ENCODE results near the gene WDR81. TPM values are rescaled to one million over a fixed set of nuclear protein-coding genes. Genes with fewer than 3 reads are reported as not detected.

Gene WDR81
- total and polyA plus RNA-seq, 4 donors = 3.0 to 27.3 (median 14.6) TPM

DNA sequence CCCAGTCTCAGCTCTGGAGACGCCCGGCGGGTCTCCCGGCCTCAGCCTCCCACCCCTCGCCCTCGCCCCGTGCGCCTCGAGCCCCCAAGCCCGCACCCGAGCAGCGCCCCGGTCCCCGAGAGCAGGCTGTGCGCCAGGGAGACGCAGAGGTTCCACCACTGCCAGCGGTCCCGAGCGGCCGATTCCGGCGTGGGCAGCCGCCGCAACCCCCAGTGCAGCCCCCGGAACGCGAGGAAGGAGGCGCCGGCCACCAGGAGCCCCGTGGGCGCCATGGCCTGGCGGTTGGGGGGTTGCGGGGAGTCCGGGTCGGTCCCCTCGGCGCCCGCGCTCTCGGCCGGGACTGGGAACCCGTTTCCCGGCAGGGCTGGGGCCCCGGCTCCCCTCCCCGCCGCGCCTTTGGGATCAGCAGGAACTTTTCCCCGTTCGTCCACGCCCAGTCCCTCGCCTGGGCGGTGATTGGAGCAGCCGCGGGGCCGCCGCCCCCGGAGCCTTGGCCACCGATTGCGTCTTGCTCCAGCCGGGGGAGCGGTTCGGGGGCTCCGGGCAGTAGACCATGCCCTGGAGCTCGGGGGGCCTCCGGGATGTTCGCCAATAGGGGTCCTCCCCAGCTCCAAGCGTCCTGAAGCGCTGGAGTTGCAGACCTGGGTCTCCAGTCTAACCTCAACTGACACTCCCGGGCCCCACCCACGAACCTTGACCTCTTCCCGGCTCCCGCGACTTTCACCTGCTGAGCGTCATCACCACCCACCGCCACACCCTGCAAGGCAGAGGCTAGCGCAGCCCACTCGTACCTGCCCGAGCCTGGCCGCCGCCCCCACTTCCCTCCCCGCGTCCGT, 14.3 kb upstream of the WDR81 start, which contains the start of gene TLCD2:
Gene TLCD2 (minus strand): TSS at position 407 of the 836 bp plus-strand sequence. CDS start 135 bp downstream, at position 272.
- DNase-seq = peak; percentile 85 to 93
- ATAC-seq (ENCODE audit: low FRiP score) = peak; percentile 52
- H3K4me1 ChIP-seq (ENCODE audit: control insufficient read depth in 1 of 2, insufficient read depth in 2 of 2, low read length in 2 of 2) = no peaks in the 10 kb centered on the region
- no peaks in the 10 kb centered on the region for H3K9me3 ChIP-seq (ENCODE audit: control insufficient read depth, low read length)
- no peaks in the 10 kb centered on the region for H3K27me3 ChIP-seq (ENCODE audit: control insufficient read depth in 1 of 2, insufficient read depth in 2 of 2, low read length in 1 of 2)
- H3K27ac ChIP-seq (ENCODE audit: low read depth in 1 of 2, low read length in 2 of 2) = peak within 1 kb of the TSS in 1 of 2 donors; percentile 45
- H3K4me3 ChIP-seq (ENCODE audit: low read length in 2 of 2) = peak within 1 kb of the TSS; percentile 30 to 38
- 2 to 3% methylated on average over 70 to 83 of the region's 83 CpGs for WGBS, 2 donors
- H3K36me3 ChIP-seq (ENCODE audit: control insufficient read depth in 1 of 2, insufficient read depth in 2 of 2, low read length in 1 of 2) = peaks cover 0 to 4% of the 10 kb centered on the region in 2 donors
- intact Hi-C loops (cut with DNase I) = loop anchor here in 1 of 2 donors (5.0 kb wide), 2 partner anchors 43 to 58 kb away; no protein-coding TSS in a partner anchor

DNA sequence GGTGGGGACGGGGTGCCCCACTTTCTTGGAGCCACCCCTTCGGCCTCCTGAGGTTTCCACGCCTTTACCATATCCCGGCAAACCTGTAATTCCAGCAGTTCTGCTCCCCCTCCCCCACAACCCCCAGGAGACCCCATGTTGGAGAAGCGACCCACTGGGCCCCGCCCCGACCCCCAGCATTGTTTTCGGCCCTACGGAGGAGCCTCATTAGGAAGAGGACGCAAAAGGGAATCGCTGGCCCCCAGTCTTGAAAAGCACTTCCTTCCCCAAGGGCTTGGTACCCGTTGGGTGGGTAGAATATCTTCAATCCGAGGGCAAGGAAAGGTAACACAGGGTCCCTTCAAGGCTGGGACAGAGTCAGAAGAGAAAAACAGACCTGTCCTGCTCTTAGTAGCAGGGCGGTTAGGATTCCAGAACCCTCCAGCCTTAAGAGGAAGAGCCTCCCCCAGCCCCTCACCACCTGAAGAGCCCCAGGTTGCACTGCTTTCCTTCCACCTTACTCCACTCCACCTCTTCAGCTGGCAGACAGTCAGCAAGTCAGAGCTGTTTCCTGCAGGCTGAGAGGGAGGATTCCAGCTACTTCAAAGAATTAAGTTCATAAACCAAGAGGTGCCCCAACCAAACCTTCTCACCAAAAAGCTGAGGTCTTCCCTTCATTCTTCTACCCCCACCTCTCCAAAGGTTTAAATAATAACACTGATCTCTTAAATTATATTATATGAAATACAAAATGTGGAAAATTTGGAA, 13.5 kb upstream of the WDR81 start:
- Histone ChIP-seq H3K9me3 (ENCODE audit: control insufficient read depth, low read length) (no peaks in the 10 kb centered on the region), H3K4me1 (ENCODE audit: control insufficient read depth in 1 of 2, insufficient read depth in 2 of 2, low read length in 2 of 2) (no peaks in the 10 kb centered on the region), H3K4me3 (ENCODE audit: low read length in 2 of 2) (no peak overlapping the region), H3K27me3 (ENCODE audit: control insufficient read depth in 1 of 2, insufficient read depth in 2 of 2, low read length in 1 of 2) (no peaks in the 10 kb centered on the region), H3K36me3 (ENCODE audit: control insufficient read depth in 1 of 2, insufficient read depth in 2 of 2, low read length in 1 of 2) (peaks cover 0 to 4% of the 10 kb centered on the region in 2 donors), H3K27ac (ENCODE audit: low read depth in 1 of 2, low read length in 2 of 2) (peak overlapping the region in 1 of 2 donors; percentile 45)
- intact Hi-C loops (cut with DNase I) = loop anchor here in 1 of 2 donors (1.0 to 5.0 kb wide), 3 partner anchors 27 to 59 kb away; partner anchors contain the start of gene PRPF8
- DNase-seq (no peak), ATAC-seq (ENCODE audit: low FRiP score) (no peak)
- WGBS, 2 donors = 37% methylated on average over 13 to 14 of the region's 14 CpGs

DNA sequence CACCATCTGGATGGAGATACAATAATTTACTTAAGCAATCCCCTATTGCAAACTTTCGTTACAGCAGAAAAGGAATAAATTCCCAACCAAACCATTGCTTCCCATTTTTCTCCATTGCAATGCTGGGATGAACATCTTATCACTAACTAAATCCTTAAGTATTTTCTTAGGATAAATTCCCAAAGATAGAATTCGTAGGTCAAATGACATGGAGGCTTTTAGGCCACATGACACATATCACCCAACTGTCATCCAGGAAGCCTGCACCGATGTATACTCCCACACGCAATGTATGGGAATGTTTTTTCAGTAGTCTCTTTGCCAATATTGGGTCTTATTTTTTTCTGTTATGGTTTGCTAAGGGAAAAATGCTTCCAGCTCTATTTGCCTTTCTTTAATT, 12.7 kb upstream of the WDR81 start:
- 42 to 43% methylated on average over 4 of the region's 4 CpGs for whole genome bisulfite sequencing, 2 donors
- Histone ChIP-seq H3K9me3 (ENCODE audit: control insufficient read depth, low read length) (no peaks in the 10 kb centered on the region), H3K4me1 (ENCODE audit: control insufficient read depth in 1 of 2, insufficient read depth in 2 of 2, low read length in 2 of 2) (no peaks in the 10 kb centered on the region), H3K36me3 (ENCODE audit: control insufficient read depth in 1 of 2, insufficient read depth in 2 of 2, low read length in 1 of 2) (peaks cover 0 to 4% of the 10 kb centered on the region in 2 donors), H3K27me3 (ENCODE audit: control insufficient read depth in 1 of 2, insufficient read depth in 2 of 2, low read length in 1 of 2) (no peaks in the 10 kb centered on the region), H3K27ac (ENCODE audit: low read depth in 1 of 2, low read length in 2 of 2) (no peak overlapping the region), H3K4me3 (ENCODE audit: low read length in 2 of 2) (no peak overlapping the region)
- ATAC-seq (ENCODE audit: low FRiP score) (no peak), DNase-seq (no peak)
- intact Hi-C loops (cut with DNase I) = loop anchor here (1.0 to 5.0 kb wide), 4 partner anchors 28 to 61 kb away; partner anchors contain the start of gene PRPF8 (in 1 of the 2)

DNA sequence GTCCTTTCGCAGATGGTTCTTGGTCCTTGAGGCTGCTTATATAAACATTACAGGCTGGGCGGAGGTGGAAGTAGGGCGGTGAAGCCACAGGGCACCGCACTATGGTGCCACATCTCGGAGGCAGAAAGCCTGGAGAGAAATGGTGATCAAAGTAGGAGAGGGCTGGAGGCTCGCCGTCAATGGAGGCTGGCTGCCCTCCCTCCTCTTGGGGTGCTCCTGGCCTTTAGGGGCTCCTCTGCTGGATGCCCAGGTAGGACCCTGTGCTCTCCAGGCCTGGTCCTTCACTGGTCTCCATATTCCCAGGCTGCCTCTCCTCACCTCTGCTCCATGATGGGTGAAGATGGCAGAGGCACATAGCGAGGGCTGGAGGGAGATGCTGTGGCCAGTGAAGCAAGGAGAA, 12.2 kb upstream of the WDR81 start:
- DNase-seq (no peak), ATAC-seq (ENCODE audit: low FRiP score) (no peak)
- Histone ChIP-seq H3K9me3 (ENCODE audit: control insufficient read depth, low read length) (no peaks in the 10 kb centered on the region), H3K4me1 (ENCODE audit: control insufficient read depth in 1 of 2, insufficient read depth in 2 of 2, low read length in 2 of 2) (no peaks in the 10 kb centered on the region), H3K27ac (ENCODE audit: low read depth in 1 of 2, low read length in 2 of 2) (no peak overlapping the region), H3K4me3 (ENCODE audit: low read length in 2 of 2) (no peak overlapping the region), H3K36me3 (ENCODE audit: control insufficient read depth in 1 of 2, insufficient read depth in 2 of 2, low read length in 1 of 2) (peaks cover 0 to 4% of the 10 kb centered on the region in 2 donors), H3K27me3 (ENCODE audit: control insufficient read depth in 1 of 2, insufficient read depth in 2 of 2, low read length in 1 of 2) (no peaks in the 10 kb centered on the region)
- WGBS, 2 donors = 80 to 87% methylated on average over 8 of the region's 8 CpGs
- intact Hi-C loops (cut with DNase I) = loop anchor here (2.0 to 5.0 kb wide), 3 partner anchors 45 to 61 kb away; no protein-coding TSS in a partner anchor

DNA sequence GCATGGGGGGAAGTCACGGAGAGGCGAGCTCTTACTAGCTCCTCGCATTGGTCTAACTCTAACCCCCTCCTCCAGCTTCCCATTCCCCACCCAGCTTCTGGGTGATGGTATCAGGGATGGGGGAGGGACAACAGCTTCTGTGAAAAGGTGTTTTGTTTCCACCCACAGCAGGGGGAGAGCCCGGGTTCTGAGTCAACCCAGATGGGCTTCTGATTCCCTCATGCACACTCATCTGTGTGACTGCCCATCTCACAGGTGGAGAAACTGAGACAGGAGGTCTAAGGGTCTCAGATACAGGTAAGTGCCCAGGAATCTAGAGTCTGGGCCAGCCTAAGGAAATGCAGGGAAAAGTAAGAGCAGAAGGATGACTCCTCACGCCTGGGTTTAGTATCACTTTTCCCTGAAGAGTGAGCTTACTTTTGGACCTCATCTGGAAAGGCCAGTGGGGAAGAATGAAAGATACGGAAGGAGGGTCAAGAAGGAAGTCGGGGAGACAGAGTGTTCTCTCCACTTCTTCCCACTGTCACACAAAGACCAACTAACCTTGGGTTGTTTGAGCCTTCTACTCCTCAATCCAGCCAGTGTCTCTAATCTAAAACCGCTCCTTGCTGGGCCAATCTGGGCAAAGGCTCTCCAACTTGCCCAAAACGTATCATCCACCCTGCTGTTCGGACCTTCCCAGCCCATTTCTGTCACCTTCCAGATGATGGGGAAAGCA, 11.2 kb upstream of the WDR81 start:
- no peak for DNase-seq
- intact Hi-C loops (cut with DNase I) = loop anchor here (2.0 to 5.0 kb wide), 3 partner anchors 46 to 63 kb away; no protein-coding TSS in a partner anchor
- Histone ChIP-seq H3K4me3 (ENCODE audit: low read length in 2 of 2) (no peak overlapping the region), H3K9me3 (ENCODE audit: control insufficient read depth, low read length) (no peaks in the 10 kb centered on the region), H3K36me3 (ENCODE audit: control insufficient read depth in 1 of 2, insufficient read depth in 2 of 2, low read length in 1 of 2) (peaks cover 0 to 4% of the 10 kb centered on the region in 2 donors), H3K4me1 (ENCODE audit: control insufficient read depth in 1 of 2, insufficient read depth in 2 of 2, low read length in 2 of 2) (no peaks in the 10 kb centered on the region), H3K27ac (ENCODE audit: low read depth in 1 of 2, low read length in 2 of 2) (peak overlapping the region in 1 of 2 donors; percentile 82), H3K27me3 (ENCODE audit: control insufficient read depth in 1 of 2, insufficient read depth in 2 of 2, low read length in 1 of 2) (no peaks in the 10 kb centered on the region)
- WGBS, 2 donors = 52 to 57% methylated on average over 10 of the region's 10 CpGs
- no peak for ATAC-seq (ENCODE audit: low FRiP score)

DNA sequence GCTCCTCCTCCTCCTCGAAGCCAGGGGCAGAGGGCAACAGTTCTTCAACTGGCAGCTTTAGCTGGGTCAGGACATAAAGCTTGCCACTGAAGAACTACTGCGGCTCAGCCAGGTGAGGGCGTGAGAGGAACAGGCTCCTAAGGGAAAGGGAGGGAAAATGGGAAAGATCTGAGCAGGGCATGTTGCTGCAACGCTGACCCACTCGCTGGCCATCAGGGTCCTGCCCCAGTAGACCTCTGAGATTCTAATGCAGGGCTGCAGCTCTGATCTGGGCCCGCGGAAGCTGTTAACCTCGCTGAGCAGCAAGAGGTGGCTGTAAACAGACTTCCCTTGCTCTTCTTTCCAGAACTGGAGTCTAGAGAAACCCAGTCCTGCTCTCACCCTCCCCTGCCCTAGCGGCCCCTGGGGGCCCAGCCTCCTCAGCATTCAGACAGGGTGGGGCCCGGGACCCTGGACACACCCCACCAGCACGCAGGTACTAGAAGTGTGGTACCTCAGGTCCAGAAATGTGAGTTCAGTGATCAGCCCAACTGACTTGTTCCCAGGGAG, 10.6 kb upstream of the WDR81 start:
- peaks cover 0 to 4% of the 10 kb centered on the region in 2 donors for H3K36me3 ChIP-seq (ENCODE audit: control insufficient read depth in 1 of 2, insufficient read depth in 2 of 2, low read length in 1 of 2)
- H3K9me3 ChIP-seq (ENCODE audit: control insufficient read depth, low read length) = no peaks in the 10 kb centered on the region
- no peak for ATAC-seq (ENCODE audit: low FRiP score)
- H3K4me1 ChIP-seq (ENCODE audit: control insufficient read depth in 1 of 2, insufficient read depth in 2 of 2, low read length in 2 of 2) = no peaks in the 10 kb centered on the region
- DNase-seq = peak in 1 of 2 donors; percentile 48
- intact Hi-C loops (cut with DNase I) = loop anchor here (2.0 to 5.0 kb wide), 3 partner anchors 47 to 63 kb away; no protein-coding TSS in a partner anchor
- no peaks in the 10 kb centered on the region for H3K27me3 ChIP-seq (ENCODE audit: control insufficient read depth in 1 of 2, insufficient read depth in 2 of 2, low read length in 1 of 2)
- WGBS, 2 donors = 8% methylated on average over 11 of the region's 11 CpGs
- H3K4me3 ChIP-seq (ENCODE audit: low read length in 2 of 2) = peak overlapping the region; percentile 60 to 65
- H3K27ac ChIP-seq (ENCODE audit: low read depth in 1 of 2, low read length in 2 of 2) = peak overlapping the region in 1 of 2 donors; percentile 82

DNA sequence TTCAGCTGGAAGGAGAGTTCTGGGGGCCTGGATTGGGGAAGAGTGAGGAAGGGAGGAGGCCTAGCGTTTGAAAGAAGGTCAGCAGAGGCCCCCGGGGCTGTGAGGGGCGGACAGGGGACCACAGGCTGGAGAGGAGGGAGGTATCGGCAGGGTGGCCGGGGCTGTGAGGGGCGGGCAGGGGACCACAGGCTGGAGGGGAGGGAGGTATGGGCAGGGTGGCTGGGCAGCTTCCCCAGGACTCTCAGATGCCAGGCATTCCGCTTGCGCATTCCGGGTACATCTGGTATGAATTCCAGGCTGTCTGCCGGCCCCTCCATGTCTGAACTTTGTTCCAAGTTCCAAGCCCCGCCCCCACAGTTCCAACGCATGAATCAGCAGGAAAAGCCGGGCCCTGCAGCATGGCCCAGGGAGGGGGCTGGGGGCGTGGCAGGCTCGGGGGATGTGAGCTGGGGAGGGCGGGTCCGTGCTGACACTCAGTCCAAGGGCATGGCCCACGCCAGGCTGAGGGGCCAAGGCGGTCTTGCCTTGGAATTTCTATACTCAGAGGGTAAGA, 10.0 kb upstream of the WDR81 start:
- no peaks in the 10 kb centered on the region for H3K4me1 ChIP-seq (ENCODE audit: control insufficient read depth in 1 of 2, insufficient read depth in 2 of 2, low read length in 2 of 2)
- peak; percentile 79 for ATAC-seq (ENCODE audit: low FRiP score)
- H3K27ac ChIP-seq (ENCODE audit: low read depth in 1 of 2, low read length in 2 of 2) = peak overlapping the region in 1 of 2 donors; percentile 96
- H3K4me3 ChIP-seq (ENCODE audit: low read length in 2 of 2) = peak overlapping the region; percentile 93 to 97
- H3K27me3 ChIP-seq (ENCODE audit: control insufficient read depth in 1 of 2, insufficient read depth in 2 of 2, low read length in 1 of 2) = no peaks in the 10 kb centered on the region
- peaks cover 0 to 4% of the 10 kb centered on the region in 2 donors for H3K36me3 ChIP-seq (ENCODE audit: control insufficient read depth in 1 of 2, insufficient read depth in 2 of 2, low read length in 1 of 2)
- WGBS, 2 donors = 1 to 2% methylated on average over 17 to 19 of the region's 19 CpGs
- peak; percentile 99 to 100 for DNase-seq
- no peaks in the 10 kb centered on the region for H3K9me3 ChIP-seq (ENCODE audit: control insufficient read depth, low read length)
- intact Hi-C loops (cut with DNase I) = loop anchor here in 1 of 2 donors (5.0 kb wide), 2 partner anchors 47 to 62 kb away; no protein-coding TSS in a partner anchor

Measured in aorta (tissue), 5 donors.